Suprapubic skin (tissue), 4 donors: ENCODE measurements around the gene GORAB.

Source experiments
- EP300 ChIP-seq: sonication (generic); formaldehyde crosslinking; IDR thresholded peaks from one replicate; pipeline ENCODE4 v1.6.1; 2017; ENCODE audit warnings: antibody characterized with exemption
- POLR2A ChIP-seq, 2 donors: fragments of 450-650 bp; IDR thresholded peaks; one replicate each; pipeline ENCODE4 v1.6.1; 2017; ENCODE audit warnings: antibody characterized with exemption in 2 of 2, mild to moderate bottlenecking in 2 of 2, moderate library complexity in 2 of 2
- POLR2AphosphoS5 ChIP-seq, 3 donors: sonication (generic); formaldehyde crosslinking; IDR thresholded peaks; one replicate each; pipeline ENCODE4 v1.6.1; 2017; ENCODE audit warnings: antibody characterized with exemption in 3 of 3
- TF ChIP-seq, protein P1 (sequence below), 2 donors: fragments of 200-600 bp in 1 of 2; fragments of 450-650 bp in 1 of 2; sonication (generic) in 1 of 2; IDR thresholded peaks; one replicate each; pipeline ENCODE4 v1.5.1; 2016 to 2019; ENCODE audit warnings: antibody characterized with exemption in 2 of 2, mild to moderate bottlenecking in 1 of 2, moderate library complexity in 1 of 2

- TF ChIP-seq, protein P1, sequence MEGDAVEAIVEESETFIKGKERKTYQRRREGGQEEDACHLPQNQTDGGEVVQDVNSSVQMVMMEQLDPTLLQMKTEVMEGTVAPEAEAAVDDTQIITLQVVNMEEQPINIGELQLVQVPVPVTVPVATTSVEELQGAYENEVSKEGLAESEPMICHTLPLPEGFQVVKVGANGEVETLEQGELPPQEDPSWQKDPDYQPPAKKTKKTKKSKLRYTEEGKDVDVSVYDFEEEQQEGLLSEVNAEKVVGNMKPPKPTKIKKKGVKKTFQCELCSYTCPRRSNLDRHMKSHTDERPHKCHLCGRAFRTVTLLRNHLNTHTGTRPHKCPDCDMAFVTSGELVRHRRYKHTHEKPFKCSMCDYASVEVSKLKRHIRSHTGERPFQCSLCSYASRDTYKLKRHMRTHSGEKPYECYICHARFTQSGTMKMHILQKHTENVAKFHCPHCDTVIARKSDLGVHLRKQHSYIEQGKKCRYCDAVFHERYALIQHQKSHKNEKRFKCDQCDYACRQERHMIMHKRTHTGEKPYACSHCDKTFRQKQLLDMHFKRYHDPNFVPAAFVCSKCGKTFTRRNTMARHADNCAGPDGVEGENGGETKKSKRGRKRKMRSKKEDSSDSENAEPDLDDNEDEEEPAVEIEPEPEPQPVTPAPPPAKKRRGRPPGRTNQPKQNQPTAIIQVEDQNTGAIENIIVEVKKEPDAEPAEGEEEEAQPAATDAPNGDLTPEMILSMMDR (IDR thresholded peaks at IDR 0.05): no peak
- TF ChIP-seq POLR2AphosphoS5 (IDR thresholded peaks at IDR 0.05): no peak
- no peak for TF ChIP-seq EP300
- no peak for TF ChIP-seq POLR2A (IDR thresholded peaks at IDR 0.05)
These were observed 12.7 kb downstream of the GORAB start for GRCh38 chr1:170544624-170545023.
